NOMO-1 treated with dmso at 0.1 percent for 144 hours (cell line): ENCODE measurements around the gene SET.

Experiments
- DNase-seq: peaks from one replicate; lab custom pipeline; 2025; ENCODE audit not compliant: unreplicated experiment; lab: John Stamatoyannopoulos, UW

The SET gene

GRCh38 chr9:128728298-128728697 lies 39.3 kb downstream of the SET start:
- DNase-seq: no peak

DNA sequence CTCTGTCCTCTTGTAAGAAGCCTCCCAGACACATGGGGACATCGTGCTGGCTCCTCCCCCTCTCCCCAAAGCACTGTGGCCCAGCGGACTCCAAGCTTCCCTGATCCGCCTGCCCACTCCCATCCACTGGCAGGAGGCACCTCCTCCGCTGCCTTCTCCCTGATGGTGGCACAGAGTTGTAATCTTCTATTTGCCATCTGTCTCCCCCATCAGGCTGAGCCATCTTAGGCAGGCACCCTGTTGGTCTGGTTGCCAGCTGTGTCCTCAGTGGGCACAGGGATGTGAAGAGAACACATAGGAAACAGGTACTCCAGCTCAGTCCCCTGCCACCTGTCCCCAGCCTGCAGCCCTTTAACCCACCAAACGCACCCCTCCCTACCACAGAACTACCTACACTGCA lies 40.3 kb downstream of the SET start:
- DNase-seq: no peak

DNA sequence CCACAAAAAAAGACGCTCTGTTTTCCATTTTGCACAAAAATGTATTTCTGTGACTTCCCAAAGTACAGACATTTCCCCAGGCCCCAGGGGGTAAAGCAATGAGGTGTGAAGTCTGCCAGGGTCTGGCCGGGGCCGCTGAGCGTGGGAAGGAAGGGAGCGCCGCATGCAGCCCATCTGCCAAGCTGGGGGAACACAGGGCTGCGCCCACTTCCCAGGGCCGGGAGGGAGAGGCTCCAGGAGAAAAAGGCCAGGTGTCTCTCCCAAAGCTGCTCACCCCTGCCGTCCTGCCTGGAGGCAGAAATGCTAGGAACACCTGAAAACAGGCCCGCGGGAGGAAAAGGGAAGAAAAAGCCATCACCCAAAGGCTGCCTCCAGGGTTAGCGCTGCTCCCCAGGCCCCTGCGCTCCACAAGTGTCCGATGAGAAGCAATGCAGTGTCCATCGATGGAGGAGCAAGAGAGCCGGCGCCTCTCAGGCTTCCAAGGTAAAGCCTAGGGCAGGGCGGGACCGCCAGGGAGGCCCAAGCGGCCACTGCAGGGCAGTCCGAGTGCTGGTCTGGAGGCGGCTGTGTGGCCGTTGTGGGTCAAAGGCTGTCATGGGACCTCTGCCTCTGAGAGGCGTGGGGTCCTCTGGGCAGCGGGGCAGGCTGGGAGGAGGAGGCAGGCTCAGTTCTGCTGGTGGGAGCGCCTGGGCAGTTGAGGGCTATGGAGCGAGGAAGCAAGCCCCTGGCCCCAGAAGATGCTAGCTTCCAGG lies 40.9 kb downstream of the SET start:
- no peak for DNase-seq

DNA sequence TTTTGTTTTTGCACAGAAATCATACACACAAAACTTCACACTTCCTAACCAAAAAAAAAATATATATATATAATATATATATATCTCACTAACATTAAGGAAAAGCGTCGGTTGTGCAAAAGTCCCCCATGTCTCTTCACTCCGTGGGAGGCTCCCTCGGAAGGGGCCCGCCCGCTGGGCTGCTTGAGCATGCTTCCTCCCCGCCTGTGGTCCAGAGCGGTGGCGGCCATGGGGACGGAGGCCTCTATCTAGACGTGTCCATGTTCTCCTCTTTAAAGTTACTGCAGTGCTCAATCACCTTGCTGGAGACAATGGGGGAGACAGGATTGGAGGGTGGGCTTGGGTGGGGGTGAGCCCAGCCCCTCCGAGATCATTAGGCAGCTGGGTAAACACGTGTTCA lies 42.1 kb downstream of the SET start:
- DNase-seq: no peak

GRCh38 chr9:128731691-128732090 lies 42.7 kb downstream of the SET start:
- DNase-seq: no peak

GRCh38 chr9:128732576-128732975 lies 43.6 kb downstream of the SET start:
- DNase-seq: no peak

GRCh38 chr9:128733256-128733655 lies 44.2 kb downstream of the SET start:
- peak; percentile 56 for DNase-seq

- no peak for DNase-seq
Measured at GRCh38 chr9:128735373-128735772, 46.4 kb downstream of the SET start.

DNA sequence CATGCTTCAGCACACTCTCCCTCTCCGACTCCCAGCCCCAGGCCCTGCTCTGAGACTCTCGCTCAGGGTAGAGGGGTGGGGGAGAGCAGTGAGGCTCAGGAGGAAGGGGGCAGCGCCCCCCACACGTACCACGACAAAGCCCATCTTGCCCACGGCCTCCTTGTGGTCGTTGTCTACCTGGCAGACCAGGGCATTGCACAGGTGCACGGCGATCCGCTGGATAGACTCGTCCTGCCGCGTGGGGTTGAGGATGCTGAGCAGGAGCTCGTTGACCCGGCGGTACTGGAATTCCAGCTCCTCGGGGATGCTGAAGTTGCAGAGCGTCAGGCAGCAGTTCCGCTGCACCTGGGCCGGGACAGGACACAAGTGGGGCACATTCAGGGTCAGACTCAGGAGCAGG lies 53.4 kb downstream of the SET start:
- no peak for DNase-seq

DNA sequence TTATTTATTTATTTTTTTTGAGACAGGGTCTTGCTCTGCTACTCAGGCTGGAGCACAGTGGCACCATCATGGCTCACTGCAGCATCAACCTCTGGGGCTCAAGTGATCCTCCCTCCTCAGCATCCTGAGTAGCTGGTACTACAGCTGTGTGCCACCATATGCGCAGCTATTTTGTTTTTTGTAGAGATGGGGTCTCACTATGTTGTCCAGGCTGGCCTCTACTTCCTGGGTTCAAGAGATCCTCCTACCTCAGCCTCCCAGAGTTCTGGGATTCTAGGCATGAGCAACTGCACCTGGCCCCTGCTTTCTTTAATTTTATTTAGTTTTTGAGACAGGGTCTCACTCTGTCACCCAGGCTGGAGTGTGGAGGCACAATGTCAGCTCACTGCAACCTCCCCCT lies 54.4 kb downstream of the SET start:
- no peak for DNase-seq
